NCI-H446 treated with DMSO at 0.1 percent for 48 hours (cell line): ENCODE results near the gene KHSRP.
"Not testable (repeated sequence)": the region's sequence is repeated elsewhere in the genome, so short reads cannot be mapped to it uniquely, and the experiment has no call there.

ENCODE experiments used
- DNase-seq: peaks from one replicate; lab custom pipeline; 2025; lab: John Stamatoyannopoulos, UW

The KHSRP gene

GRCh38 chr19:6417713-6418561 lies 6.7 kb downstream of the KHSRP start:
- no peak for DNase-seq

DNA sequence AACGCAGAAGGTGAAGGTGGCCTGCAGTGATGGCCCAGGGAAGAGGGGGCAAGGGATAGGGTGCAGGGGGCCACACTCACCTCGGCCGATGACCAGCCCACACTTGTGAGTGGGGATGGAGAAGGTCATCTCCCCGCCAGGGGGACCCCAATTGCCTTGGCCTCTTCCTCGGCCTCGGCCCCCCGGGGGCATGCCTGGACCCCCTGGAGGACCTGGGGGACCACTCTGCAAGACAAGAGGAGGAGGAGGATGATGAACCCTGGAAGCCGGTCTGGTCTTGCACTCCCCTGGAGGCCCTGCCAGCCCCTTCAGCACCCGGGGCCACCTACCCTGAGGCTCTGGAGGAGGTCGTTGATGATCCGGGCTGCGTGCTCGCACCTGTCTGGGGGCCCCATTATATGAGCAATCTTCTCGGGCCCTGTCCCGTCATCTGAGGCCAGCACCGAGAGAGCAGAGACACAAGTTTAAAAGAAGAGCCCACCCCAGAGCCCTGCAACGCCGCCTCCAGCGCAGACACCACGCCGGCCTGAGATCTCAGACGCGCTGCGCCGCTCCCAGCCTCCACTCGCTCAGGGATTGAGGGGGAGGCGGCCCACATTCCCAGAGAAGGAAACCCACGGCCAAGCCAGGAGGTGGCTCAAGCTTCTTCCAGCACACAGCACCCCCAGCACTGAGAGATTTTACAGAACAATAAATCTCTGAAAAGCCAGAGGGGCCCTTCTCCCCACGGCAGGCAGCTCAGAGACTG lies 7.8 kb downstream of the KHSRP start:
- DNase-seq: no peak

DNA sequence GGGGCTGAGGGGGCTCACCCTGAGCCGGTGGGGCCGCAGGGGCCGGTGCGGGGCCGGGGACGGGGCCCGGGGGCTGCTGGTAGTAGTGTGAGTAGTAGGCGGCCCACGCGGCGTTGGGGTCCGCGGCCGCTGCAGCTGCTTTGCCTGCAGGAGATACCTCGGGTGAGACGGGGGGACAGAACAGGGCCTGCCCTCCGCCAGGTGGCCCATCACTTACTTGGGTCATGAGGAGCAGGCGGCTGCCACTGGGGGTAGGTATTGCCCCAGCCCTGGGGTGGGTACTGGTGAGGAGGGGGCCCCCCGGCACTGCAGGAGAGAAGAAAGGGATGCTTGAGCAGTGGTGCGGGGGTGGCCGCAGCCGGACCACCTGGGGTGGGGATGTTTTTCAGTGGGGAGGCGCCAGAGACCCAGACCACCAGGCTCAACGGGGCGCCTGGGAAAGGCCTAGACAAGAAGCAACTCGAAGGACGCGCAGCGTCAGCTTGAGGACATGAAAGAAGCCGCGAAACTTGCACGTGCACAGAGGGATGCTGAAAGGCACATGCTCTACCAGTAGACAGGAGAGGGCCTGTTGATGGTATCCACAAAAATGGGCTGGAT lies 8.9 kb downstream of the KHSRP start:
- no peak for DNase-seq

DNA sequence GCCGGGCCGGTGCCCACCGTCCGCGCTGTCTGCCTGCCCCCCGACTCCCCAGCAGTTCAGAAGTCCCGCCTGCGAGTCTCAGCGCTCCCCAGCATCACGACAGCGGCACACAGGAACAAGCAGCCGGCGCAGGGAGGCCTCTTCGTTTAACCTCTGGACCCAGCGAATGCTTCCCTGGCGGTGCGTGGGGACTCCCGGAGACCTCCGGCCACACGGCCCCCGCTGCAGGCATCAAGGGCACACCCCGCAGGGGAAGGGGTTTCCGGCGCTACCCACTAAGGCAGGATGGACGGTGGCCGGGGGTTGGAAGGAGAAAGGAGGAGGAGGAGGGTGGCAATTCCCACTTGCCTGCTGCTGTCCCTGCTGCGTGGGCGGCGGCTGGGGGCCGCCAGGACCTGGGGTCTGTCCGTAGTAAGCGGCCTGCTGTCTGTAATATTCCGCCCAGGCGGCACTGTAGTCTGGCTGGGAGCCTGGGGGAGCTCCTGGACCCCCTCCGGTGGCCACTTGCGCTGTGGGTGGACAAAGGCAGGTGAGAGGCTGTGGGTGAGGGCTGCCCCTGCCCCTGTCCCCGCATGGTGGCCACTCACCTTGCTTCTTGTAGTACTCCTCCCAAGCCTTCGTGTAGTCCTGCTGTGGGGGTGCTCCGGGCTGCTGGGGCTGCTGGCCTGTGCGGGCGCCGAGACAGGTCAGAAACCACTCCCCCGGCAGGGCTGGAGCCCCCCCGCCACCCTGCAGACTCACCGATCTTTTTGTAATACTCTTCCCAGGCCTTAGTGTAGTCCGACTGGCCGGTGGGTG lies 9.6 kb downstream of the KHSRP start:
- no peak for DNase-seq

- no peak for DNase-seq
Measured at GRCh38 chr19:6413721-6414643, 10.6 kb downstream of the KHSRP start.

- no peak for DNase-seq
Measured at GRCh38 chr19:6413291-6413690, 11.3 kb downstream of the KHSRP start.

DNA sequence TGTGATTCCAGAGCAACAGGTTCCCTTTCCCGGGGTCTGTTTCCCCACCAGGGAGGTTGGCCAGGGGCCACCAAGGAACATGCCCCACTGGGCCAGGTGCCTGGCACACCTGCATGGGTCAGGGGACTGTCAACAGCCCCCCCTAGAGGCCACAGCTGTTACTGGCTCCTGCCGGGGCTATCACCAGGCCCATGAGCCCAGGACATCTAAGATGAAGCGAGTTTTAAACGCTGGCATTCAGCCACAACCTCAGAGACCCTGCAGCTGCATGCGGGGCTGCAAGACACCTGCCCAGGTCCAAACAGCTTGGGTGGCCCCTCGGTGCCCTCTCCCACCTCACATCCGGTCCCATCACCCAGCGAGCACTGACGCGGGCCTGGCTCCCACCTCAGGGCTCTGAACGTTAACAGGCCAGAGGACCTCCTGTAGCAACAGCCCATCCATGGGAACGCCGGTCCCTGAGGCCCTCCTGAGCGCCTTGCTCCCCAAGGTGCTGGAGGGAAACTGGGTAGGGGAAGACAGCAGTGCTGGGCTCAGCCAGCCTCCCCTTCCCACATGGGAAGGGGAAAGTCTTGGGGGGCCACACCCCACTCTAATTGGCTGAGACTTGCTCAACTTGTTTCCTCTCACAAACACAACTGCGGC lies 12.0 kb downstream of the KHSRP start:
- DNase-seq: no peak

- DNase-seq: no peak
Measured at GRCh38 chr19:6412061-6412446, 12.6 kb downstream of the KHSRP start.

DNA sequence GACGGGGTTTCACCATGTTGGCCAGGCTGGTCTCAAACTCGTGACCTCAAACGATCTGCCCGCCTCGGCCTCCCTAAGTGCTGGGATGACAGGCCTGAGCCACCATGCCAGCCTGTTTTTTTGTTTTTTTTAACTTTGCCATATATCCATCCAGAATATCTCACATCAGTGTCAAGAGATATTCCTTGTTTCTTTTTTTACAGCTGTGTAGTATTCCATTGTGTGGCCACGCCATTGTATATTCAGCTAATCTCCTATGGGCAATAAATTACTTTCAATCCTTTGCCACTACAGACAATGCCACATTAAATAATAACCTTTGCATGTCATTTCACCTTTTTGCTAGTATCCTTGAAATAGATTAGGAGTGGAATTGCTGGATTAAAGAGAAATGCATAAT lies 15.3 kb downstream of the KHSRP start:
- no peak for DNase-seq

DNA sequence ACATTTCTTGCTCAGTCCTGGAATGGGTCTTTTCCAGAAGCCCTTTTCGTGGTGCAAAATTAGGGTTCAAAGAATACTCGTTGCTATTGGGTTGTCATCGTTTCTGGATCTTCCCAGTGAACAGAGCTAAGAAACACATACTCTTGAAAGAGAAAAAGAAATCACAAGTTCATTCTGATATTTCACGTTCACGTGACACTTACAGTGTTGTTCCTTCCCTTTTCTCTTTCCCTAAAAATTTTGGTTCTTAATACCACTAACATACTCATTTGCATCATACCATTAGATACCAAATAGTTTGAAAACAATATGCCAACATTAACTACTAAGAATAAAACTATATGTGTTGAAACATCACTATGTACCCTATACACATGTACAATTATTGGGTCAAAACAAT lies 18.2 kb downstream of the KHSRP start:
- no peak for DNase-seq

- DNase-seq: peak; percentile 1
Measured at GRCh38 chr19:6402837-6403608, 21.6 kb downstream of the KHSRP start.

GRCh38 chr19:6402058-6402457 lies 22.6 kb downstream of the KHSRP start:
- DNase-seq: no peak

DNA sequence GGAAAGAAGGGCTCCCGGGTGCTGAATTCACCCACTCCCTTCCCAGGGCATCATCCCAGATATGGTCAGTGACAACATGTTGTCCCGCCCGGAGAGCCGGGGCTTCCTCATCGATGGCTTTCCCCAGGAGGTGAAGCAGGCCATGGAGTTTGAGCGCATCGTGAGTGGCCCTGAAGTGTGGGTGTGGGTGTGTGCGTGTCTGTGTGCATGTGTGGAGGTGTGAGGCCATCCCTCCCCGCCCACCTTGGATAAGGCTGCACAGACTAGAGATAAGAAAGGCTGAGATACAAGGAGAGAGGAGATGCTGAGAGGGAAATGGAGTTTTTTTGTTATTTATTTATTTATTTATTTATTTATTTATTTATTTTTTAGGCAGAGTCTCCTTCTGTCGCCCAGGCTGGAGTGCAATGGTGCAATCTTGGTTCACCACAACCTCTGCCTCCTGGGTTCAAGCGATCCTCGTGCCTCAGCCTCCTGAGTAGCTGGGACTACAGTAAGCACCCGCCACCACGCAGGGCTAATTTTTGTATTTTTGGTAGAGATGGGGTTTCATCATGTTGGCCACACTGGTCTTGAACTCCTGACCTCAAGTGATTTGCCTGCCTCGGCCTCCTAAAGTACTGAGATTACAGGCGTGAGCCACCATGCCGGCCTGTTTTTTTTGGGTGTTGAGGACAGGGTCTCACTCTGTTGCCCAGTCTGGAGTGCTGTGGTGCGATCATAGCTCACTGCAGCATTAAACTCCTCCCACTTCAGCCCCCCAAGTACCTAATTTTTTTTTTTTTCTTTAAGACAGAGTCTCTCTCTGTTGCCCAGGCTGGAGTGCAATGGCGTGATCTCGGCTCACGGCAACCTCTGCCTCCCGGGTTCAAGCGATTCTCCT lies 24.3 kb downstream of the KHSRP start:
- DNase-seq: not testable (repeated sequence)

- no peak for DNase-seq
Measured at GRCh38 chr19:6396305-6396704, 28.3 kb downstream of the KHSRP start.

DNA sequence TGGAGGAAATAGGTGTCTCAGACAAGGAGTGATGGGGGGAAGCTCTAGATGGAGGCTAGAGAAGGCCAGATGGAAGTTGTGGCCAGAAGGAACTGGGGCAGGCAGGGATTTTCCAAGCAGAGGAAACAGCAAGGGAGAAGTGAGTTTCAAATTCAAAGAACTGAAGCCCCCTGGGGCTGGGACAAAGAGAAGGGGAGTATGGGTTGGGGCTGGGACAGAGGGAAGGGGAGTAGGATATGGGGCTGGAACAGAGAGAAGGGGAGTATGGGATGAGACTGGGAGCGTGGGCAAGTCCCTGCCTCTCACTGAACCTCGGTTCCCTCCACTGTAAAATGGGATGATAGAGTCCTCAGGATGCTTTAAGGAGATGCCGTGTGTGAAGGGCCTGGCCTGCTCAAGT lies 29.8 kb downstream of the KHSRP start:
- no peak for DNase-seq

DNA sequence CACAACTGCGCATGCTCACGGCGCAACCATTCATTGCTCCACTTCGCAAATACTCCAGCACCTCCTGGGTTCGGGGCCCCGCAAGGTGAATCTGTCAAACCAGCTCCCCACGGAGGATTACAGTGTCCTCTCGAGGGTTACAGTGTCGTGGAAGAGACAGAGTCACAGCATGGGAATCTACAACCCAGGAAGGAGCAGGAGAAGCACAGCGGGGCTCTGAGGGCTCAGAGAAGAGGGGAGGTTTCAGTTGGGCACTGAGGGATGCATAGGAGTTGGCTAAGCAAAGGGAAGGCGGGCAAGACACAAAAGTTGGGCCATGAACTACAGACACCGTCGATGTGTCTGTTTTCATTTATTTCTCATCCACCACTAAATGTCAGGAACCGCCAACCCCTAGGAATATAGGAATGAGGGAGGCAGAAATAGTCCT lies 30.6 kb downstream of the KHSRP start:
- no peak for DNase-seq

DNA sequence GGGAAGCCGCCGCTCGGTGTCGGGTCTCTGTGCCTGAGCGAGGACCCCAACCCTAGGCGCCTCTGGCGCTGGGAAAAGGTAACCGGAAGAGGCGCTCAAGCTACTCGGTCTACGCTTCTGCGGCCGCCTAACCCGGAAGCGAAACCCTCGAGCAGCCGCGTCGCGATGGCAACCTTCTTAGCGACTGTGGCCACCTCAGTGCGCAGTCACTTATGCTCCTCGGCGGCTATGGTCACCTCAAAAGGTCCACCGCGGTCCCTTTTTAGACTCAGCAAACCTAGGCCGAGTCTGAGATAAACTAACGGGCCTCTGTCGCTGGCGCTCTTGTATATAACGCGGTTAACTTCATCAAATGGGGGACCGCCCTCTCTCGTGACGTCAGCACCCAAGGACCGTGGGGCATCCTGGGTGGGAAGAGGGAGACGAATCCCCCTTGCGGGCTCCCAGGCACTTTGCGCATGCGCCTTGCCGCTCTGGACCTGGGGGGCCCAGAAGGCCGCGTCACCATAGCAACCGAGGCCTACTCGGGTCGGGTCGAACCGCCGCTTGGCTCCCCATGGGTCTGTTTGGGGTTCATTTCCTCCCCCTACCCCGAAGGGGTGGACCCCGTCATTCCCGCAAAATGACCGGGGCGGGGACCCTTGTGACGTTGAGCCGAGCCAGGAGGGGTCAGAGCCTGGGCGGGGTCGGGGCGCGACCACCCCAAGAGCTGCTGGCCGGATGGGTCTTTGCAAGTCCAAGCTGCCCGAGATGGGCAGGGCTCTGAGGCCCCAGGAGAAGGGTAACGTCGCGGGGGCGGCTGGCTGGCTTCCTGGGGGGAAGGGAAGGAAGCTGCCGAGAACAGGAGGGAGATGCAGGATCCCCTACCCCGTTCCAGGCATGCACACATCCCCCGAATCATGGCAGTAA lies 31.3 kb downstream of the KHSRP start, which contains the start of gene GTF2F1:
Gene GTF2F1 (minus strand): TSS at position 91 of the 909 bp plus-strand sequence. CDS start 169 bp downstream, outside the sequence.
- peak; percentile 91 for DNase-seq
